Measurements from ENCODE around the gene SLC7A6.

Gene SLC7A6

GRCh38 chr16:68306633-68307032, 42.3 kb downstream of the SLC7A6 start:
- DNase-seq (ENCODE audit: low read depth in 2 of 2): no peak

GRCh38 chr16:68309799-68310198, 45.5 kb downstream of the SLC7A6 start:
- no peak for DNase-seq (ENCODE audit: low read depth in 2 of 2)

GRCh38 chr16:68310437-68310773, 46.1 kb downstream of the SLC7A6 start:
- DNase-seq (ENCODE audit: low read depth in 2 of 2): no peak

GRCh38 chr16:68310774-68311511, 46.6 kb downstream of the SLC7A6 start, which contains the start of the genes PRMT7 and SLC7A6OS:
Gene PRMT7 (plus strand): TSS chr16:68311019. CDS start chr16:68315980, 4,961 bp downstream.
Gene SLC7A6OS (minus strand): TSS chr16:68310946. CDS start chr16:68310926, 20 bp downstream.
- peak; percentile 81 to 86 for DNase-seq (ENCODE audit: low read depth in 2 of 2)

- no peak for DNase-seq (ENCODE audit: low read depth in 2 of 2)
These were observed 48.8 kb downstream of the SLC7A6 start for GRCh38 chr16:68313116-68313515.

GRCh38 chr16:68319185-68319908, 55.0 kb downstream of the SLC7A6 start:
- DNase-seq (ENCODE audit: low read depth in 2 of 2): no peak

GRCh38 chr16:68324336-68324735, 60.0 kb downstream of the SLC7A6 start:
- no peak for DNase-seq (ENCODE audit: low read depth in 2 of 2)

GRCh38 chr16:68324780-68325357, 60.5 kb downstream of the SLC7A6 start:
- no peak for DNase-seq (ENCODE audit: low read depth in 2 of 2)

GRCh38 chr16:68328151-68328859, 64.0 kb downstream of the SLC7A6 start:
- peak; percentile 58 to 78 for DNase-seq (ENCODE audit: low read depth in 2 of 2)

GRCh38 chr16:68328860-68329390, 64.6 kb downstream of the SLC7A6 start:
- DNase-seq (ENCODE audit: low read depth in 2 of 2): no peak

- DNase-seq (ENCODE audit: low read depth in 2 of 2): no peak
These were observed 67.6 kb downstream of the SLC7A6 start for GRCh38 chr16:68331879-68332410.

GRCh38 chr16:68332411-68333121, 68.2 kb downstream of the SLC7A6 start:
- no peak for DNase-seq (ENCODE audit: low read depth in 2 of 2)

GRCh38 chr16:68335175-68335574, 70.8 kb downstream of the SLC7A6 start:
- DNase-seq (ENCODE audit: low read depth in 2 of 2): no peak

GRCh38 chr16:68338326-68339119, 74.2 kb downstream of the SLC7A6 start:
- DNase-seq (ENCODE audit: low read depth in 2 of 2): no peak

GRCh38 chr16:68339214-68339613, 74.9 kb downstream of the SLC7A6 start:
- no peak for DNase-seq (ENCODE audit: low read depth in 2 of 2)

- no peak for DNase-seq (ENCODE audit: low read depth in 2 of 2)
These were observed 78.3 kb downstream of the SLC7A6 start for GRCh38 chr16:68342620-68343019.

- DNase-seq (ENCODE audit: low read depth in 2 of 2): no peak
These were observed 78.8 kb downstream of the SLC7A6 start for GRCh38 chr16:68343137-68343536.

GRCh38 chr16:68344252-68344651, 79.9 kb downstream of the SLC7A6 start:
- no peak for DNase-seq (ENCODE audit: low read depth in 2 of 2)

GRCh38 chr16:68345351-68345810, 81.1 kb downstream of the SLC7A6 start:
- DNase-seq (ENCODE audit: low read depth in 2 of 2): no peak
